Tibial nerve (tissue), 4 donors: ENCODE results near the gene ADI1. TPM values are rescaled to one million over a fixed set of nuclear protein-coding genes. Genes with fewer than 3 reads are reported as not detected.

ENCODE experiments used
- DNase-seq, 2 donors: peaks; one replicate each; pipeline ENCODE4 v3.0.0-alpha.2; 2019; ENCODE audit warnings: low spot score in 2 of 2
- H3K27ac ChIP-seq, 4 donors: fragments of 200-600 bp; sonication (generic) in 3 of 4; one replicate each; pipeline ENCODE4 v1.5.1; 2017 to 2019; ENCODE audit warnings: mild to moderate bottlenecking in 1 of 4
- H3K27me3 ChIP-seq, 2 donors: fragments of 200-600 bp; sonication (generic) in 1 of 2; one replicate each; pipeline versions ENCODE4 v1.5.1 to v1.6.0; 2017 to 2019
- H3K36me3 ChIP-seq, 3 donors: fragments of 200-600 bp; sonication (generic); one replicate each; pipeline ENCODE4 v1.5.1; 2018 to 2019
- H3K4me1 ChIP-seq, 4 donors: fragments of 200-600 bp; sonication (generic) in 3 of 4; one replicate each; pipeline ENCODE4 v1.5.1; 2017 to 2019
- H3K4me3 ChIP-seq, 4 donors: fragments of 200-600 bp; sonication (generic) in 3 of 4; one replicate each; pipeline ENCODE4 v1.5.1; 2017 to 2019; ENCODE audit warnings: mild to moderate bottlenecking in 1 of 4, moderate library complexity in 1 of 4
- H3K9me3 ChIP-seq, 4 donors: fragments of 200-600 bp; sonication (generic) in 3 of 4; one replicate each; pipeline ENCODE4 v1.5.1; 2017 to 2019
- EP300 ChIP-seq, 2 donors: sonication (generic); formaldehyde crosslinking; IDR thresholded peaks; one replicate each; pipeline ENCODE4 v1.6.1; 2017; ENCODE audit warnings: antibody characterized with exemption in 2 of 2, mild to moderate bottlenecking in 1 of 2
- POLR2A ChIP-seq, 2 donors: fragments of 450-650 bp; IDR thresholded peaks; one replicate each; pipeline ENCODE4 v1.6.1; 2017; ENCODE audit warnings: antibody characterized with exemption in 2 of 2, mild to moderate bottlenecking in 2 of 2, moderate library complexity in 2 of 2
- WGBS, 2 donors: methylation state at CpG; one replicate each; pipeline ENCODE4 v1.1.5; 2018; 5-methylcytosine and 5-hydroxymethylcytosine counted together
- total RNA-seq, 4 donors: library from RNA; depleted of rRNA; stranded (reverse); fragments of >200 nt; gene quantifications; one replicate each; pipeline ENCODE4 v1.1.0, GENCODE V29; 2016
- TF ChIP-seq, protein P1 (sequence below), 5 experiments: fragments of 200-600 bp in 3 of 5; fragments of 450-650 bp in 2 of 5; sonication (generic) in 3 of 5; IDR thresholded peaks; one replicate each; pipeline ENCODE4 v1.5.1; 2016 to 2019; ENCODE audit warnings: antibody characterized with exemption in 5 of 5, mild to moderate bottlenecking in 3 of 5, moderate library complexity in 2 of 5

ADI1 gene
- total RNA-seq, 4 donors from 2014 or later: 51.9 to 112 (median 106) TPM

DNA sequence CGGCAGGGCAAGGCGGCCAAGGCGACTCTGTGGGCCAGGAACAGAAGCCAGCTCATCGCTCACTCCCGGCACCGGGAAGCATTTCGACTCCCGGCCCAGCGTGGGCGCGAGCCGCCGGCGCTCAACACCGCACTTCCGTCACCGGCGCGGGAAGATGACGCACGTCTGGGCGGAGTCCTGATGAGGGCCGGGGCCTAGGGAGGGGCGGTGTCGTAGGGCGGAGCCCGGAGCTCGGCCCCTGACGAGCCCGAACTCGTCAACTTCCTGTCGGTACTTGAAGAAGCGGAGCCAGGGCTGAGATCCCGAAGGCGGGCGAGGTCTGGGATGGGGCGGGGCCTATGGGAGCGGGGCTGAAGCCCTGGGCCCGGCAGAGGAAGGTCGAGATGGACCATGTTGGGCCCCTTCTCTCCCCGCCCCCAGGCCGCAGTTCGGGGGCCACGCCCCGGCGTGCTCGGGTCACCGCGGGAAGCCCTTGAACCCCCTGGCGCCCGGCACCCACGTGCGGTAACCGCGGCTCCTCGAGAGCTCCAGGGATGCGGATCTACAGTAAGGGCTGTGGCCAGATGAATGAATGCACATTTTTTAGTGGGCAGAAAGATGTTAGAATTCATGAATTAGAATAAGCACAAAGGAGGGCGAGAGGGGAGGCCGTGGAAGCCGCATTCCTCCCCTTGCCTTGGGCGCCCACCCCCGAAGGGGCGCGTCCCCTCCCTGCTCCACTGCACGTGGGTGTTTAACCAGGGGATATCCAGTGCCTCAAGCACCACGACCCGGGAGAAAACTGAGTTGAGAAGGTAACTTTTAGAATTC is 39.1 kb upstream of the ADI1 start, which contains the start of gene RNASEH1:
RNASEH1 (minus strand) TSS at position 129 of the 810 bp plus-strand sequence; CDS start at position 56, 73 bp downstream.
- Histone ChIP-seq H3K4me3 (peak within 1 kb of the TSS; percentile 73 to 100 (median 92)), H3K27ac (peak within 1 kb of the TSS; percentile 87 to 98 (median 94)), H3K36me3 (peaks cover 3 to 54% (median 6%) of the 10 kb centered on the region in 3 donors), H3K27me3 (no peaks in the 10 kb centered on the region), H3K9me3 (no peaks in the 10 kb centered on the region), H3K4me1 (peaks cover 0 to 22% (median 15%) of the 10 kb centered on the region in 4 donors)
- TF ChIP-seq POLR2A (IDR thresholded peaks at IDR 0.05) (peak; percentile 84 to 86), EP300 (IDR thresholded peaks at IDR 0.05) (peak; percentile 98 to 99)
- TF ChIP-seq, protein P1, sequence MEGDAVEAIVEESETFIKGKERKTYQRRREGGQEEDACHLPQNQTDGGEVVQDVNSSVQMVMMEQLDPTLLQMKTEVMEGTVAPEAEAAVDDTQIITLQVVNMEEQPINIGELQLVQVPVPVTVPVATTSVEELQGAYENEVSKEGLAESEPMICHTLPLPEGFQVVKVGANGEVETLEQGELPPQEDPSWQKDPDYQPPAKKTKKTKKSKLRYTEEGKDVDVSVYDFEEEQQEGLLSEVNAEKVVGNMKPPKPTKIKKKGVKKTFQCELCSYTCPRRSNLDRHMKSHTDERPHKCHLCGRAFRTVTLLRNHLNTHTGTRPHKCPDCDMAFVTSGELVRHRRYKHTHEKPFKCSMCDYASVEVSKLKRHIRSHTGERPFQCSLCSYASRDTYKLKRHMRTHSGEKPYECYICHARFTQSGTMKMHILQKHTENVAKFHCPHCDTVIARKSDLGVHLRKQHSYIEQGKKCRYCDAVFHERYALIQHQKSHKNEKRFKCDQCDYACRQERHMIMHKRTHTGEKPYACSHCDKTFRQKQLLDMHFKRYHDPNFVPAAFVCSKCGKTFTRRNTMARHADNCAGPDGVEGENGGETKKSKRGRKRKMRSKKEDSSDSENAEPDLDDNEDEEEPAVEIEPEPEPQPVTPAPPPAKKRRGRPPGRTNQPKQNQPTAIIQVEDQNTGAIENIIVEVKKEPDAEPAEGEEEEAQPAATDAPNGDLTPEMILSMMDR (IDR thresholded peaks at IDR 0.05): peak in 1 of 5 experiments; percentile 42
- DNase-seq: peak; percentile 97 to 98
- 0% methylated on average over 48 to 60 of the region's 67 CpGs for WGBS, 2 donors

DNA sequence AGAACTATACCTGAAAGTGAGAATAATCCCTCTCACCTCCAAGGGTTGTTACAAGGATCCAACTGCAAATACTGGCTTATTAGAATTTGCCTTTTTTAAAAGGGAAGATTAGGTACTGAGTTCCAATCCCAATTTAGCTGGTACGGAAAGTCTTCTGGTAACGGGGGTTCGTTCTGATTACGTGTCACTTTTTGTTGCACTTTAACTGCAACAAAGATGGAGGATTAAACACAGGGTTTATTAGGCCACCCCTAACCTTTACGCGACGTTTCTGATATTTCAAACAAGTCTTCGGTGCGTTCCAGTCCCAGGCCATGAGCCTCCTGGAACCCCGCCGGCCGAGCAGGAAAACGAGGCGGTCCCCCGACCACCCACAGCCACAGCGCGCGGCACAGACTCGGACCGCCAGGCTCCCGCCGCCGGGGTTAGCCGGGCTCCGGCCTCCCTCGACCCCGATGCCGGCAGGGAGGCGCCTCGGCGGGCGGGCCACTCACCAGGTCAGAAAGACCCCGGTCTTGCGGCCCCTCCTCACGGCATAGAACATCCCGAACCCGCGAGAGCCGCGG is 38.4 kb upstream of the ADI1 start:
- peak overlapping the region; percentile 87 to 98 (median 94) for H3K27ac ChIP-seq
- peaks cover 0 to 22% (median 15%) of the 10 kb centered on the region in 4 donors for H3K4me1 ChIP-seq
- peak overlapping the region; percentile 73 to 100 (median 92) for H3K4me3 ChIP-seq
- WGBS, 2 donors: 0% methylated on average over 20 to 36 of the region's 40 CpGs
- no peaks in the 10 kb centered on the region for H3K27me3 ChIP-seq
- H3K9me3 ChIP-seq: no peaks in the 10 kb centered on the region
- peaks cover 3 to 61% (median 6%) of the 10 kb centered on the region in 3 donors for H3K36me3 ChIP-seq
- no peak for DNase-seq
- TF ChIP-seq POLR2A (IDR thresholded peaks at IDR 0.05) (no peak), EP300 (IDR thresholded peaks at IDR 0.05) (no peak)
- TF ChIP-seq, protein P1 (IDR thresholded peaks at IDR 0.05): no peak

DNA sequence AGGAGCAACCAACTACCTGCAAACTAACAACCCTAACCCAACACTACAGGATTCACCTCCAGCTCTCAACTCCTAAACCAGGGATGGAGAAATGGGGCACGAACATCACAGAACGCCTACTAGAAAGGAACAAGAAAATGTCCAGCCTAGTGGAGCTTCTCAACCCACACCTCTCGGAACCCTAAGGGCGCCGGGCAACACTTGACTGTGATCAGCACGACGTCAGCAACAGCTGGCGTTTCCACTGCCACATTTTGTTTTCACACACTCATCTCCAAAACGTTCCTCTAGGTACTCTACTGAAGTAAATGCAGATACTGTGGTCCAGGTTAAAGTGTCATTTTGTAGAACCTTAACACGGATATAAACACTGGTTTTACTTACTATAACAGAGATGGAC is 34.6 kb upstream of the ADI1 start:
- no peak for DNase-seq
- WGBS, 2 donors: 89 to 92% methylated on average over 10 of the region's 10 CpGs

DNA sequence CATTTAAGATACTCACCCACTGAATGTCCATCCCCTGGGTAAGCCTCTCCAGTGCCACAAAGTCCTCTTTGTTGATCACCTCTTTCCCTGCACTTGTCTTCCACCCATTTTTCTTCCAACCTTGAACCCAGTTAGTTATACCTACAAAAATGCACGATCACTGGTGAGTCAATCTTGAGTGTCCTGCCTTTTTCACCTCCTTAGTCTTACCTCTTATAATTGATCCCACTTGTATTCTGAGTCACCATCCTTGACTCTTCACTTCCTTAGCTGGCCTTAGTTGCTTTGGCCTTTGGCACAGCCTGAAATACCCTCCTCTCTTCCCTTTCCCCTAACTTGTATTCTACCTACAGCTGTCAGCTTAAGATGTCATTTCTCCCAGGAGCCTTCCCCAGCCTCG is 28.6 kb upstream of the ADI1 start:
- H3K4me1 ChIP-seq: no peaks in the 10 kb centered on the region
- 94 to 98% methylated on average over 2 of the region's 2 CpGs for WGBS, 2 donors
- DNase-seq: no peak
- no peaks in the 10 kb centered on the region for H3K9me3 ChIP-seq
- TF ChIP-seq EP300 (IDR thresholded peaks at IDR 0.05): no peak
- TF ChIP-seq, protein P1 (IDR thresholded peaks at IDR 0.05): no peak
- TF ChIP-seq POLR2A (IDR thresholded peaks at IDR 0.05): no peak
- no peaks in the 10 kb centered on the region for H3K27me3 ChIP-seq
- H3K27ac ChIP-seq: no peak overlapping the region
- no peak overlapping the region for H3K4me3 ChIP-seq
- H3K36me3 ChIP-seq: peaks cover 14 to 100% (median 35%) of the 10 kb centered on the region in 3 donors

More for the DNA sequence above, 34.6 kb upstream of the ADI1 start:
- no peak overlapping the region for H3K27ac ChIP-seq
- TF ChIP-seq POLR2A (IDR thresholded peaks at IDR 0.05) (no peak), EP300 (IDR thresholded peaks at IDR 0.05) (no peak)
- TF ChIP-seq, protein P1 (IDR thresholded peaks at IDR 0.05): no peak
- H3K36me3 ChIP-seq: peaks cover 5 to 78% (median 14%) of the 10 kb centered on the region in 3 donors
- no peaks in the 10 kb centered on the region for H3K27me3 ChIP-seq
- no peak overlapping the region for H3K4me3 ChIP-seq
- no peaks in the 10 kb centered on the region for H3K9me3 ChIP-seq
- peaks cover 0 to 17% (median 10%) of the 10 kb centered on the region in 4 donors for H3K4me1 ChIP-seq
